ENCODE measurements around the gene MUC5AC.

Gene MUC5AC

GRCh38 chr11:1195682-1196515, 38.1 kb downstream of the MUC5AC start:
- no peaks in the 10 kb centered on the region for H3K9me3 ChIP-seq (ENCODE audit: control insufficient read depth in 2 of 2, low read length in 2 of 2)
- no peak overlapping the region for H3K4me3 ChIP-seq (ENCODE audit: low read length in 2 of 2)
- H3K27ac ChIP-seq (ENCODE audit: low read length) = no peak overlapping the region
- no peak overlapping the region for H3K9ac ChIP-seq (ENCODE audit: low read length in 2 of 2)
- H3K27me3 ChIP-seq (ENCODE audit: control insufficient read depth in 1 of 2, insufficient read depth in 2 of 2, low read length in 2 of 2) = peaks cover 26 to 34% of the 10 kb centered on the region in 2 donors
- H3K4me1 ChIP-seq (ENCODE audit: control insufficient read depth, insufficient read depth, low read length) = no peaks in the 10 kb centered on the region
- H3K36me3 ChIP-seq (ENCODE audit: control insufficient read depth in 2 of 2, insufficient read depth in 2 of 2, low read length in 2 of 2) = no peaks in the 10 kb centered on the region

DNA sequence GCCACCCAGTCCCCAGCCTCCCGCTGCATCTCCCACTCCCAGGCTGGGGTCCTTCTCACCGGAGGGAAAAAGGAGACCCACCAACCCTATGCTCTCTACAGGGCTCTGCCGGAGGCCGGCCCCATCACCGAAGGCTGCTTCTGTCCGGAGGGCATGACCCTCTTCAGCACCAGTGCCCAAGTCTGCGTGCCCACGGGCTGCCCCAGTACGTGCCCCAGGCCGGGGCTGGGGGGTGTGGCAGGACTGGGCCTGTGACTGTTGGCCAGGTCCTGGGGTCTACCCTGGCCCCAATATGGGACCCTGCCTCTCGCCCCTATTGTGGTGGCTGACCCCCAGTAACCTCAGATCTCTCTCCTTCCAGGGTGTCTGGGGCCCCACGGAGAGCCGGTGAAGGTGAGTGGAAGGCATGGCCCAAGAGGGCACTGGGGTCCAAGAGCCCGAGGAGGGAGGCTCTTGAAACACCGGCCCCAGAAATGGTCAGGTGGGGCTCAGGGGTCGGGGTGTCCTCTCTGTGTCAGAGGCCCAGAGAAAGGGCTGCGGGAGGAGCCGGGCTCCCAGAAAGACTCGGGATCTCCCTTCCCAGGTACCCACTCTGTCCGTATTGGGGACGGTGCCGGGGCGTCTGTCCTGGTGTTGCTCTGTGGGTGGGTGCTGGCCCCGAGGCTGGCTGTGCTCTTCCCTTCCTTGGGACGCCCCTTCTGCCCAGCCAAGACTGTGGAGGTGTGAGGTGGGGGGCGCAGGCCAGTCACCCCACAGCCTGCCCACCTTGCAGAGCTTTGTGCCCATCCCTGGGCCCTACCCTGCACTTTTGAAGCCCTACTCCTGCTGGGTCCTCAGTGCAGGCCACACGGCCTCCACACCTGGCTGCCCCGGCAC, 39.0 kb downstream of the MUC5AC start:
- H3K9ac ChIP-seq (ENCODE audit: low read length in 2 of 2) = no peak overlapping the region
- H3K4me3 ChIP-seq (ENCODE audit: low read length in 2 of 2) = no peak overlapping the region
- H3K4me1 ChIP-seq (ENCODE audit: control insufficient read depth, insufficient read depth, low read length) = no peaks in the 10 kb centered on the region
- H3K9me3 ChIP-seq (ENCODE audit: control insufficient read depth in 2 of 2, low read length in 2 of 2) = no peaks in the 10 kb centered on the region
- H3K27ac ChIP-seq (ENCODE audit: low read length) = no peak overlapping the region
- no peaks in the 10 kb centered on the region for H3K36me3 ChIP-seq (ENCODE audit: control insufficient read depth in 2 of 2, insufficient read depth in 2 of 2, low read length in 2 of 2)
- H3K27me3 ChIP-seq (ENCODE audit: control insufficient read depth in 1 of 2, insufficient read depth in 2 of 2, low read length in 2 of 2) = peaks cover 24 to 34% of the 10 kb centered on the region in 2 donors

- Histone ChIP-seq H3K4me1 (ENCODE audit: control insufficient read depth, insufficient read depth, low read length) (no peaks in the 10 kb centered on the region), H3K9me3 (ENCODE audit: control insufficient read depth in 2 of 2, low read length in 2 of 2) (no peaks in the 10 kb centered on the region), H3K27ac (ENCODE audit: low read length) (no peak overlapping the region), H3K27me3 (ENCODE audit: control insufficient read depth in 1 of 2, insufficient read depth in 2 of 2, low read length in 2 of 2) (peaks cover 19 to 34% of the 10 kb centered on the region in 2 donors), H3K9ac (ENCODE audit: low read length in 2 of 2) (no peak overlapping the region), H3K36me3 (ENCODE audit: control insufficient read depth in 2 of 2, insufficient read depth in 2 of 2, low read length in 2 of 2) (no peaks in the 10 kb centered on the region), H3K4me3 (ENCODE audit: low read length in 2 of 2) (no peak overlapping the region)
Measured at GRCh38 chr11:1197431-1197885, 39.7 kb downstream of the MUC5AC start.

- Histone ChIP-seq H3K4me1 (ENCODE audit: control insufficient read depth, insufficient read depth, low read length) (no peaks in the 10 kb centered on the region), H3K27ac (ENCODE audit: low read length) (no peak overlapping the region), H3K36me3 (ENCODE audit: control insufficient read depth in 2 of 2, insufficient read depth in 2 of 2, low read length in 2 of 2) (no peaks in the 10 kb centered on the region), H3K4me3 (ENCODE audit: low read length in 2 of 2) (no peak overlapping the region), H3K27me3 (ENCODE audit: control insufficient read depth in 1 of 2, insufficient read depth in 2 of 2, low read length in 2 of 2) (peaks cover 21 to 38% of the 10 kb centered on the region in 2 donors), H3K9ac (ENCODE audit: low read length in 2 of 2) (no peak overlapping the region), H3K9me3 (ENCODE audit: control insufficient read depth in 2 of 2, low read length in 2 of 2) (no peaks in the 10 kb centered on the region)
Measured at GRCh38 chr11:1197886-1198560, 40.3 kb downstream of the MUC5AC start.

DNA sequence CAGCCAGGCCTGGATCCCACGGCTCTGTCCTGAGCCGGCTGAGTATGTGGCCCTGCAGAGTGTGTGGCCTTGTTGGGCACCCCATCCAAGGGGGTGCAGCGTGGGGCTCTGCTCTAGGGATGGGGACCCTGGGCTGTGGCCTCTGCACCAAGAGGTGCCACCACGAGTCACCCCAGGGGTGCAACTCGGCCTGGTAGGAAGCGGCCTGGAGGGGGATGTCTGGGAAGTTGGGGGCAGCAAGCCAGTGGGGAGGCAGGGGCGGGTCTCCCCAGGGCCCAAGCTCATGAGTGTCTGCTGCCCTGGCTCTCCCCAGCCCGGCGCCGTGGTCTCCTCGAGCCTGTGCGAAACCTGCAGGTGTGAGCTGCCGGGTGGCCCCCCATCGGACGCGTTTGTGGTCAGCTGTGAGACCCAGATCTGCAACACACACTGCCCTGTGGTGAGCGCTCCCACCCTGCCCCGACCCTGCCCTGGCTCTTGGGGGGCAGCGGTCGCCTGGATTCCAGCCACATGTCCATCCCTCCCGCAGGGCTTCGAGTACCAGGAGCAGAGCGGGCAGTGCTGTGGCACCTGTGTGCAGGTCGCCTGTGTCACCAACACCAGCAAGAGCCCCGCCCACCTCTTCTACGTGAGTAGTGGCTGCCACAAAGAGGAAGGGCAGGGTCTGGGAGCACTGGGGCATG, 40.9 kb downstream of the MUC5AC start:
- peaks cover 27 to 44% of the 10 kb centered on the region in 2 donors for H3K27me3 ChIP-seq (ENCODE audit: control insufficient read depth in 1 of 2, insufficient read depth in 2 of 2, low read length in 2 of 2)
- H3K27ac ChIP-seq (ENCODE audit: low read length) = no peak overlapping the region
- no peak overlapping the region for H3K9ac ChIP-seq (ENCODE audit: low read length in 2 of 2)
- H3K36me3 ChIP-seq (ENCODE audit: control insufficient read depth in 2 of 2, insufficient read depth in 2 of 2, low read length in 2 of 2) = no peaks in the 10 kb centered on the region
- no peaks in the 10 kb centered on the region for H3K4me1 ChIP-seq (ENCODE audit: control insufficient read depth, insufficient read depth, low read length)
- H3K4me3 ChIP-seq (ENCODE audit: low read length in 2 of 2) = no peak overlapping the region
- no peaks in the 10 kb centered on the region for H3K9me3 ChIP-seq (ENCODE audit: control insufficient read depth in 2 of 2, low read length in 2 of 2)

- H3K27ac ChIP-seq (ENCODE audit: low read length) = no peak overlapping the region
- H3K4me3 ChIP-seq (ENCODE audit: low read length in 2 of 2) = no peak overlapping the region
- H3K9ac ChIP-seq (ENCODE audit: low read length in 2 of 2) = no peak overlapping the region
- H3K36me3 ChIP-seq (ENCODE audit: control insufficient read depth in 2 of 2, insufficient read depth in 2 of 2, low read length in 2 of 2) = no peaks in the 10 kb centered on the region
- H3K27me3 ChIP-seq (ENCODE audit: control insufficient read depth in 1 of 2, insufficient read depth in 2 of 2, low read length in 2 of 2) = peaks cover 30 to 44% of the 10 kb centered on the region in 2 donors
- H3K4me1 ChIP-seq (ENCODE audit: control insufficient read depth, insufficient read depth, low read length) = no peaks in the 10 kb centered on the region
- no peaks in the 10 kb centered on the region for H3K9me3 ChIP-seq (ENCODE audit: control insufficient read depth in 2 of 2, low read length in 2 of 2)
Measured at GRCh38 chr11:1199241-1199750, 41.5 kb downstream of the MUC5AC start.

GRCh38 chr11:1199751-1200610, 42.2 kb downstream of the MUC5AC start:
- peaks cover 30 to 44% of the 10 kb centered on the region in 2 donors for H3K27me3 ChIP-seq (ENCODE audit: control insufficient read depth in 1 of 2, insufficient read depth in 2 of 2, low read length in 2 of 2)

DNA sequence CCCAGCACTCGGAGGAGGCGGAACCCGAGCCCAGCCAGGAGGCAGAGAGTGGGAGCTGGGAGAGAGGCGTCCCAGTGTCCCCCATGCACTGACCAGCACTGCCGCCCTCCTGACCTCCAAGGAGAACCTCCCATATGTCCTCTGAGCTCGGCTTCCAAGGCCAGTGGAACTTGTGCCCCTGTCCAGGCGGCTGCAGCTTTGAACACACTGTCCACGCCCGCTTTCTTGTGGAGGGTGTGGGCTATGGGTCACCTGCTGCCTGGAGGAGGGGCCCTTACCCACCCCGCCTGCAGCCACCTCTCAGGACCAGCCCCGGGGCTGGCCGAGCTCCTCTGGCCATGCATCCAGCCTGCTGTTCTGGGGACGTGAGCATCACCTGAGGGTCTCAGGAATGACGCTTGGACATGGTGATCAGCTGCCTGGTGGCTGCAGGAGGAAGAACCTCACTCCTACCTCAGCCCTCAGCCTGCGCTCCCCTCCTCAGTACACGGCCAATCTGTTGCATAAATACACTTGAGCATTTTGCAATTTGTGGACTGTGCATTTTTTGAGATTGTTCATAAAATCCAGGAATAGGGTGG, 42.9 kb downstream of the MUC5AC start:
- H3K4me1 ChIP-seq (ENCODE audit: control insufficient read depth, insufficient read depth, low read length) = no peaks in the 10 kb centered on the region
- no peak overlapping the region for H3K4me3 ChIP-seq (ENCODE audit: low read length in 2 of 2)
- H3K27me3 ChIP-seq (ENCODE audit: control insufficient read depth in 1 of 2, insufficient read depth in 2 of 2, low read length in 2 of 2) = peaks cover 30 to 44% of the 10 kb centered on the region in 2 donors
- H3K36me3 ChIP-seq (ENCODE audit: control insufficient read depth in 2 of 2, insufficient read depth in 2 of 2, low read length in 2 of 2) = no peaks in the 10 kb centered on the region
- no peak overlapping the region for H3K9ac ChIP-seq (ENCODE audit: low read length in 2 of 2)
- H3K9me3 ChIP-seq (ENCODE audit: control insufficient read depth in 2 of 2, low read length in 2 of 2) = no peaks in the 10 kb centered on the region
- no peak overlapping the region for H3K27ac ChIP-seq (ENCODE audit: low read length)

More at GRCh38 chr11:1199751-1200610, 42.2 kb downstream of the MUC5AC start:
- H3K27ac ChIP-seq (ENCODE audit: low read length) = no peak overlapping the region
- H3K36me3 ChIP-seq (ENCODE audit: control insufficient read depth in 2 of 2, insufficient read depth in 2 of 2, low read length in 2 of 2) = no peaks in the 10 kb centered on the region
- no peaks in the 10 kb centered on the region for H3K9me3 ChIP-seq (ENCODE audit: control insufficient read depth in 2 of 2, low read length in 2 of 2)
- H3K9ac ChIP-seq (ENCODE audit: low read length in 2 of 2) = no peak overlapping the region
- no peaks in the 10 kb centered on the region for H3K4me1 ChIP-seq (ENCODE audit: control insufficient read depth, insufficient read depth, low read length)
- no peak overlapping the region for H3K4me3 ChIP-seq (ENCODE audit: low read length in 2 of 2)

DNA sequence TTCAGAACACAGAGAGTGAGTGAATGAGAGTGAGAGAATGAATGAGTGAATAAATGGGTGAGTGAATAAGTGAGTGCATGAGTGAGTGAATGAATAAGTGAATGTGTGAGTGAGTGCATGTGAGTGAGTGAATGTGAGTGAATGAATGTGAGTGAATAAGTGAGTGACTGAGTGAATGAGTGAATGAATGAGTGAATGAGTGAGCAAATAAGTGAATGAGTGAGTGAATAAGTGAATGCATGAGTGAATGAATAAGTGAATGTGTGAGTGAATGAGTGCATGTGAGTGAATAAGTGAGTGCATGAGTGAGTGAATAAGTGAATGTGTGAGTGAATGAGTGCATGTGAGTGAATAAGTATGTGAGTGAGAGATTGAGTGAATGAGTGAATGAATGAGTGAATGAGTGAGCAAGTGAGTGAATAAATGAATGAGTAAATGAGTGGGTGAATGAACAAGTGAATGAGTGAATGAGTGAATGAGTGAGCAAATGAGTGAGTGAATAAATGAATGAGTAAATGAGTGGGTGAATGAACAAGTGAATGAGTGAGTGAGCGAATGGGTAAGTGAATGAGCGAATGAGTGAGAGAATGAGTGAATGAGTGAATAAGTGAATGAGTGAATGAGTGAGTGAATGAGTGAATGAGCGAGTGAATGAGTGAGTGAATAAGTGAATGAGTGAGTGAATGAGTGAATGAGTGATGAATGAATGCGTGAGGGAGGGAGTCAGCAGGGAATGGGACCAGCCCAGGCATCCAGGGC, 43.8 kb downstream of the MUC5AC start:
- Histone ChIP-seq H3K27me3 (ENCODE audit: control insufficient read depth in 1 of 2, insufficient read depth in 2 of 2, low read length in 2 of 2) (peaks cover 25 to 39% of the 10 kb centered on the region in 2 donors), H3K36me3 (ENCODE audit: control insufficient read depth in 2 of 2, insufficient read depth in 2 of 2, low read length in 2 of 2) (no peaks in the 10 kb centered on the region), H3K27ac (ENCODE audit: low read length) (no peak overlapping the region), H3K4me1 (ENCODE audit: control insufficient read depth, insufficient read depth, low read length) (no peaks in the 10 kb centered on the region), H3K9ac (ENCODE audit: low read length in 2 of 2) (no peak overlapping the region), H3K9me3 (ENCODE audit: control insufficient read depth in 2 of 2, low read length in 2 of 2) (no peaks in the 10 kb centered on the region), H3K4me3 (ENCODE audit: low read length in 2 of 2) (no peak overlapping the region)

Data from stomach smooth muscle (tissue), 2 donors.